Smooth muscle cell (in vitro differentiated cells): Measurements from ENCODE around the gene HIVEP2. TPM values are rescaled to one million over a fixed set of nuclear protein-coding genes. Genes with fewer than 3 reads are reported as not detected.

ENCODE experiments used
- DNase-seq: peaks from one replicate; lab custom pipeline; 2025; ENCODE audit not compliant: unreplicated experiment; lab: John Stamatoyannopoulos, UW
- H2AFZ ChIP-seq: fragments of 200-600 bp; sonication (generic); 2 replicates; pipeline ENCODE4 v1.6.0; 2016; ENCODE audit warnings: antibody characterized with exemption, low read depth, mild to moderate bottlenecking
- H3F3A ChIP-seq: fragments of 200-600 bp; sonication (generic); 2 replicates; pipeline ENCODE4 v1.6.0; 2017; ENCODE audit warnings: antibody characterized with exemption, low read depth
- H3K27ac ChIP-seq: fragments of 200-600 bp; sonication (generic); 2 replicates; pipeline ENCODE4 v1.5.1; 2016; ENCODE audit warnings: low read depth, mild to moderate bottlenecking
- H3K27me3 ChIP-seq: fragments of 200-600 bp; sonication (generic); 2 replicates; pipeline ENCODE4 v1.6.1; 2016; ENCODE audit warnings: low read depth, mild to moderate bottlenecking
- H3K36me3 ChIP-seq: fragments of 200-600 bp; sonication (generic); 2 replicates; pipeline ENCODE4 v1.5.1; 2016; ENCODE audit warnings: low read depth
- H3K4me1 ChIP-seq: fragments of 200-600 bp; sonication (generic); 2 replicates; pipeline ENCODE4 v1.5.1; 2016; ENCODE audit warnings: low read depth
- H3K4me2 ChIP-seq: fragments of 200-600 bp; sonication (generic); 2 replicates; pipeline ENCODE4 v1.6.0; 2016; ENCODE audit warnings: mild to moderate bottlenecking
- H3K4me3 ChIP-seq: fragments of 200-600 bp; sonication (generic); 2 replicates; pipeline ENCODE4 v1.5.1; 2016; ENCODE audit warnings: mild to moderate bottlenecking
- H3K79me2 ChIP-seq: fragments of 200-600 bp; sonication (generic); 2 replicates; pipeline ENCODE4 v1.6.0; 2016; ENCODE audit warnings: low read depth, mild to moderate bottlenecking
- H3K9ac ChIP-seq: fragments of 200-600 bp; sonication (generic); 2 replicates; pipeline ENCODE4 v1.6.0; 2016; ENCODE audit warnings: low read depth
- H3K9me3 ChIP-seq: fragments of 200-600 bp; sonication (generic); replicated peaks from 2 replicates; pipeline ENCODE4 v1.5.1; 2016; ENCODE audit warnings: low read depth
- H4K20me1 ChIP-seq: fragments of 200-600 bp; sonication (generic); 2 replicates; pipeline ENCODE4 v1.6.0; 2016; ENCODE audit warnings: low read depth
- CTCF ChIP-seq: fragments of 200-600 bp; sonication (generic); IDR thresholded peaks from 2 replicates; pipeline ENCODE4 v1.5.1; 2017; ENCODE audit warnings: borderline replicate concordance, mild to moderate bottlenecking, antibody characterized with exemption; ENCODE audit not compliant: insufficient read depth, poor library complexity, severe bottlenecking
- WGBS: methylation state at CpG from one replicate; pipeline ENCODE4 v1.1.7; 2016; ENCODE audit warnings: low lambda C conversion rate; 5-methylcytosine and 5-hydroxymethylcytosine counted together
- polyA plus RNA-seq: library from polyadenylated mRNA; unstranded; fragments of >200 nt; fragmentation: Nextera tagmentation; extraction: Ambion mirVana; gene quantifications from 2 replicates; pipeline ENCODE4 v1.2.1, GENCODE V29; 2016
- total RNA-seq: library from RNA; depleted of rRNA; stranded (reverse); fragments of >200 nt; gene quantifications from 2 replicates; pipeline ENCODE4 v1.2.3, GENCODE V29; 2014

The HIVEP2 gene
- total and polyA plus RNA-seq, 2 experiments from 2014 or later, result 3.2 to 12.5 TPM

GRCh38 chr6:142821860-142822259 is 123.1 kb downstream of the HIVEP2 start:
- WGBS, result 96% methylated on average over 4 of the region's 4 CpGs
- Histone ChIP-seq H2AFZ (no peak overlapping the region), H3K27me3 (no peaks in the 10 kb centered on the region), H3K27ac (no peak overlapping the region), H3K9ac (no peak overlapping the region), H3F3A (no peaks in the 10 kb centered on the region), H4K20me1 (peaks cover 31% of the 10 kb centered on the region), H3K79me2 (peaks cover 18% of the 10 kb centered on the region), H3K36me3 (no peaks in the 10 kb centered on the region), H3K4me2 (no peak overlapping the region), H3K4me3 (no peak overlapping the region), H3K4me1 (no peaks in the 10 kb centered on the region), H3K9me3 (no peaks in the 10 kb centered on the region)
- TF ChIP-seq CTCF, result no peak
- DNase-seq, result no peak

DNA sequence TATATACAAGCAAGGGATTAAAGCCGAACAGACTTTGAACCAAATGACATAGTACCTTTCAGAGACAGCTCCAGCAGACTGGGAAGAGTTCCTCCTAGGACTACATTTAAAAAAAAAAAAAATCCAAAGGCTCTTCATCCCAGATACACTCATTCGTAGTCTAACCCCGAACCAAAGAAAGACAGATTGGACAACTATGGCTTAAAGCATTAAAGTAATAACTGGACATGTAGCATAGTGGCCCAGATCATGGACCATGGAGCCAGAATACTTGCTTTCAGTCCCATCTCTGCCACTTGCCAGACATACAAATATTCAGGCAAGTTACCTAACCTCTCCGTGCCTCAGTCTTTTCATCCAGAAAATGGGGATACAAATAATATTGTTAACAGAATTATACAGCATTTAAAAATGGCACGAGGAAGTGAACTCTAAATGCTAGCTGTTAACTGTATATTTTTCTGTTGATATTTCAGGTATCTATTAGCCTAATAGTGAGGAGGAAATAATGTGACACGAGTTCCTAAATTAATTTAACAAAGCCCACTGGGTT is 123.7 kb downstream of the HIVEP2 start:
- Histone ChIP-seq H3K9me3 (no peaks in the 10 kb centered on the region), H3K4me1 (no peaks in the 10 kb centered on the region), H3K4me3 (no peak overlapping the region), H3K27me3 (no peaks in the 10 kb centered on the region), H3K27ac (no peak overlapping the region), H3K9ac (no peak overlapping the region), H3K4me2 (no peak overlapping the region), H3K36me3 (no peaks in the 10 kb centered on the region), H3F3A (no peaks in the 10 kb centered on the region), H4K20me1 (peaks cover 31% of the 10 kb centered on the region), H3K79me2 (peaks cover 18% of the 10 kb centered on the region), H2AFZ (no peak overlapping the region)
- 95% methylated on average over 6 of the region's 6 CpGs for WGBS
- no peak for TF ChIP-seq CTCF
- no peak for DNase-seq

DNA sequence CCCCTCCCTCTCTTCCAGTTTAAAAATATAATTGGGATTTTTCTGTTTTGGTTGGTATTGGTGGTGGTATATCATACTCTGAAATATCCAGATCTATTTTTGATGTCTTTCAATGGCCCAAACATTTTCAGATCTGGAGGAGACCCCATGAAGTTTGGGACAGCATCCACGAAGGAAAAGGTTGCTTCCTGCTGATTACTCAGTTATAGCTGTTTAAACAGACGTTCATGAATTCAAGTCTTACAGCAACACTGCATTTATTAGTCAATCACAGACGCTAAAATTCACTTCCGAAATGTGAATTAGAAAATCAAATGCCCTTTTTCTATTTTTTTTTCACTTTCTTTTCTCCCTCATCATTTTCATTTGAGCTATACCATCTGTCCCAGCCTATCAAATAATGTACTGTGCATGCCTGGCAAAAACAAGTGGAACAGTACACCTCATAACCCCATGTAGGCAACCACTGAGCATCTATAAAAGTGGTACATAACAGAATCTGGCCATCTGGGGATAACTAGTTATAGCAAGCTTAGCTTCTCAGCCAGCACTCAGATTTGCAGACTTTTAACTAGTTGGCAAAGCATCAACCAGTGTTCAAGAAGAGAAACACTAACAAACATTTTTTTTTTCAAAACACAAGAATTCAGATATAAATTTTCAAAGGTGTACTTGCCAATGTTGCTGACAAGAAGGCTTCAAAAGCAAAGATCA is 124.5 kb downstream of the HIVEP2 start:
- whole genome bisulfite sequencing, result 87% methylated on average over 4 of the region's 4 CpGs
- H3K36me3 ChIP-seq, result no peaks in the 10 kb centered on the region
- H3K27ac ChIP-seq, result no peak overlapping the region
- H3K27me3 ChIP-seq, result no peaks in the 10 kb centered on the region
- peaks cover 18% of the 10 kb centered on the region for H3K79me2 ChIP-seq
- H3K4me2 ChIP-seq, result no peak overlapping the region
- TF ChIP-seq CTCF, result no peak
- no peak overlapping the region for H3K4me3 ChIP-seq
- H3K4me1 ChIP-seq, result no peaks in the 10 kb centered on the region
- no peak overlapping the region for H3K9ac ChIP-seq
- peaks cover 31% of the 10 kb centered on the region for H4K20me1 ChIP-seq
- H3K9me3 ChIP-seq, result no peaks in the 10 kb centered on the region
- H2AFZ ChIP-seq, result no peak overlapping the region
- DNase-seq, result no peak
- H3F3A ChIP-seq, result no peaks in the 10 kb centered on the region
